Stimulated activated CD8-positive, alpha-beta memory T cell treated with anti-CD3 and anti-CD28 coated beads, Interleukin-4, amount 100 ng/mL, for 4 hours (primary cell): ENCODE data around the gene PICALM.
"Not testable (repeated sequence)": the region's sequence is repeated elsewhere in the genome, so short reads cannot be mapped to it uniquely, and the experiment has no call there.

Source experiments
- DNase-seq, 2 donors: peaks; one replicate each; pipeline ENCODE4 v3.0.0-alpha.2; 2020; ENCODE audit warnings: low read depth in 2 of 2, low spot score in 1 of 2

PICALM gene

GRCh38 chr11:86002431-86002830 is 66.5 kb downstream of the PICALM start:
- no peak for DNase-seq

- no peak for DNase-seq
Observed at GRCh38 chr11:85991508-85991907, 77.4 kb downstream of the PICALM start.

GRCh38 chr11:85989746-85990145 is 79.1 kb downstream of the PICALM start:
- DNase-seq: no peak

GRCh38 chr11:85988780-85989179 is 80.1 kb downstream of the PICALM start:
- no peak for DNase-seq

- no peak for DNase-seq
Observed at GRCh38 chr11:85977751-85978160, 91.1 kb downstream of the PICALM start.

- no peak for DNase-seq
Observed at GRCh38 chr11:85976525-85976924, 92.4 kb downstream of the PICALM start.

GRCh38 chr11:85974122-85974521 is 94.8 kb downstream of the PICALM start:
- DNase-seq: no peak

GRCh38 chr11:85970593-85970992 is 98.3 kb downstream of the PICALM start:
- no peak for DNase-seq

- no peak for DNase-seq
Observed at GRCh38 chr11:85967457-85967856, 101.4 kb downstream of the PICALM start.

GRCh38 chr11:85965202-85965601 is 103.7 kb downstream of the PICALM start:
- no peak for DNase-seq

GRCh38 chr11:85961930-85962363 is 106.9 kb downstream of the PICALM start:
- DNase-seq: no peak

- DNase-seq: no peak
Observed at GRCh38 chr11:85961130-85961529, 107.8 kb downstream of the PICALM start.

- DNase-seq: no peak
Observed at GRCh38 chr11:85960678-85961077, 108.2 kb downstream of the PICALM start.

GRCh38 chr11:85955531-85955930 is 113.4 kb downstream of the PICALM start:
- DNase-seq: no peak

- no peak for DNase-seq
Observed at GRCh38 chr11:85953491-85954143, 115.3 kb downstream of the PICALM start.

GRCh38 chr11:85952108-85952485 is 116.8 kb downstream of the PICALM start:
- not testable (repeated sequence) for DNase-seq

GRCh38 chr11:85951428-85952107 is 117.3 kb downstream of the PICALM start:
- no peak for DNase-seq

GRCh38 chr11:85951049-85951405 is 117.9 kb downstream of the PICALM start:
- DNase-seq: no peak

- no peak for DNase-seq
Observed at GRCh38 chr11:85950317-85951048, 118.4 kb downstream of the PICALM start.

GRCh38 chr11:85949798-85950197 is 119.1 kb downstream of the PICALM start:
- no peak for DNase-seq

GRCh38 chr11:85948884-85949283 is 120.0 kb downstream of the PICALM start:
- DNase-seq: no peak
